ENCODE measurements around the gene TCF4.

DNA sequence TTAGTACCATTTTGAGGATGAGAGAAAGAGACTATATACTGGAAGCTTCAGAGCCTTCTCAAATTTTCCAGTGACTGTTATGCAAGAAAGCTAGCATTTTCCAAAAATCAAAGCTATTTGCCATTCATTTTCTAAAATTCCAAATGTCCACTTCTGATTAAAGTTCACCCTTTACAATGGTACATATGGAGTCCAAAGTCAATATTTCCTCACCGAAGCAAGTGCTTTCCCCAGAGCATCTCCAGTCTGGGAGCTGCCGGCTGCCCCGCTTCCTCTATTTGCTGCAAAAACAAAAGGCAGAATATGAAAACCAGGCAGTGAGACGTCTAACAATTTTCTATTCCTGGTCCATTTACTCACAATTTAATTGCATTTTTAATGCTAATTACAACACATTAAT lies 326.7 kb downstream of the TCF4 start:
- TF ChIP-seq, protein P1, sequence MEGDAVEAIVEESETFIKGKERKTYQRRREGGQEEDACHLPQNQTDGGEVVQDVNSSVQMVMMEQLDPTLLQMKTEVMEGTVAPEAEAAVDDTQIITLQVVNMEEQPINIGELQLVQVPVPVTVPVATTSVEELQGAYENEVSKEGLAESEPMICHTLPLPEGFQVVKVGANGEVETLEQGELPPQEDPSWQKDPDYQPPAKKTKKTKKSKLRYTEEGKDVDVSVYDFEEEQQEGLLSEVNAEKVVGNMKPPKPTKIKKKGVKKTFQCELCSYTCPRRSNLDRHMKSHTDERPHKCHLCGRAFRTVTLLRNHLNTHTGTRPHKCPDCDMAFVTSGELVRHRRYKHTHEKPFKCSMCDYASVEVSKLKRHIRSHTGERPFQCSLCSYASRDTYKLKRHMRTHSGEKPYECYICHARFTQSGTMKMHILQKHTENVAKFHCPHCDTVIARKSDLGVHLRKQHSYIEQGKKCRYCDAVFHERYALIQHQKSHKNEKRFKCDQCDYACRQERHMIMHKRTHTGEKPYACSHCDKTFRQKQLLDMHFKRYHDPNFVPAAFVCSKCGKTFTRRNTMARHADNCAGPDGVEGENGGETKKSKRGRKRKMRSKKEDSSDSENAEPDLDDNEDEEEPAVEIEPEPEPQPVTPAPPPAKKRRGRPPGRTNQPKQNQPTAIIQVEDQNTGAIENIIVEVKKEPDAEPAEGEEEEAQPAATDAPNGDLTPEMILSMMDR (IDR thresholded peaks at IDR 0.05) = no peak
- no peak for TF ChIP-seq POLR2A (IDR thresholded peaks at IDR 0.05)
